GM12801 (cell line): Measurements from ENCODE around the gene COL4A2.

Experiments
- CTCF ChIP-seq: IDR thresholded peaks from one replicate; pipeline ENCODE4 v1.5.1; 2011; ENCODE audit warnings: control low read depth; ENCODE audit not compliant: insufficient read length; ENCODE audit errors: extremely low read depth

Gene COL4A2

GRCh38 chr13:110317093-110317492 lies 10.0 kb downstream of the COL4A2 start:
- TF ChIP-seq CTCF: no peak

- no peak for TF ChIP-seq CTCF
Observed at GRCh38 chr13:110317496-110318195, 10.6 kb downstream of the COL4A2 start.

- no peak for TF ChIP-seq CTCF
Observed at GRCh38 chr13:110318920-110319319, 11.8 kb downstream of the COL4A2 start.

- TF ChIP-seq CTCF: no peak
Observed at GRCh38 chr13:110319397-110319773, 12.3 kb downstream of the COL4A2 start.

- no peak for TF ChIP-seq CTCF
Observed at GRCh38 chr13:110319774-110320509, 12.9 kb downstream of the COL4A2 start.

GRCh38 chr13:110320645-110321044 lies 13.6 kb downstream of the COL4A2 start:
- no peak for TF ChIP-seq CTCF

- no peak for TF ChIP-seq CTCF
Observed at GRCh38 chr13:110322126-110322827, 15.2 kb downstream of the COL4A2 start.
